Uterus (tissue), 4 donors: ENCODE data around the gene PICK1. TPM values are rescaled to one million over a fixed set of nuclear protein-coding genes. Genes with fewer than 3 reads are reported as not detected.
A peak's percentile ranks its signal among the peaks of the same experiment; 100 is the strongest.

Experiments
- DNase-seq, 2 donors: peaks; one replicate each; pipeline ENCODE4 v3.0.0-alpha.2; 2019 to 2020
- H3K27ac ChIP-seq, 2 donors: fragments of 200-600 bp; sonication (generic); 1 replicate in 1 of 2; 2 replicates in 1 of 2; pipeline ENCODE4 v1.5.1; 2016 to 2018
- H3K27me3 ChIP-seq, 2 donors: fragments of 200-600 bp; sonication (generic); one replicate each; pipeline ENCODE4 v1.5.1; 2018 to 2019; ENCODE audit warnings: control low read depth in 1 of 2
- H3K36me3 ChIP-seq, 2 donors: fragments of 200-600 bp; sonication (generic); one replicate each; pipeline ENCODE4 v1.5.1; 2019; ENCODE audit warnings: control low read depth in 1 of 2
- H3K4me1 ChIP-seq, 2 donors: fragments of 200-600 bp; sonication (generic); one replicate each; pipeline ENCODE4 v1.5.1; 2018 to 2019; ENCODE audit warnings: control low read depth in 1 of 2
- H3K4me3 ChIP-seq, 2 donors: fragments of 200-600 bp; sonication (generic); 1 replicate in 1 of 2; 2 replicates in 1 of 2; pipeline ENCODE4 v1.5.1; 2018 to 2019; ENCODE audit warnings: mild to moderate bottlenecking in 1 of 2
- H3K9me3 ChIP-seq, 2 donors: fragments of 200-600 bp; sonication (generic); one replicate each; pipeline ENCODE4 v1.5.1; 2019; ENCODE audit warnings: control low read depth in 1 of 2
- POLR2A ChIP-seq, 2 donors: fragments of 450-650 bp; IDR thresholded peaks; one replicate each; pipeline ENCODE4 v1.6.1; 2016; ENCODE audit warnings: antibody characterized with exemption in 2 of 2, mild to moderate bottlenecking in 1 of 2, moderate library complexity in 1 of 2
- intact Hi-C: fragments of 100-400 bp; cut with DNase I; formaldehyde crosslinking; loops from one replicate; pipeline ENCODE4 v1.15.1; 2023; ENCODE audit warnings: low total_unique reads
- total RNA-seq, 4 donors: library from RNA; depleted of rRNA in 3 of 4; stranded (reverse); fragments of >200 nt in 3 of 4; gene quantifications; one replicate each; pipeline versions ENCODE4 v1.1.0 to v1.2.4, GENCODE V29; 2014 to 2023
- TF ChIP-seq, protein P1 (sequence below), 4 experiments: fragments of 200-600 bp in 2 of 4; fragments of 450-650 bp in 2 of 4; sonication (generic) in 2 of 4; IDR thresholded peaks; one replicate each; pipeline ENCODE4 v1.5.1; 2016 to 2019; ENCODE audit warnings: antibody characterized with exemption in 4 of 4, mild to moderate bottlenecking in 2 of 4, moderate library complexity in 1 of 4
- donor health status: DM: yes; HTN: yes; CAD: no.

PICK1 gene
- total RNA-seq, 4 donors from 2014 or later = 2.9 to 38.7 (median 29.2) TPM

- H3K4me1 ChIP-seq = no peaks in the 10 kb centered on the region
- no peaks in the 10 kb centered on the region for H3K9me3 ChIP-seq
- H3K27me3 ChIP-seq = no peaks in the 10 kb centered on the region
- no peak for DNase-seq
- no peak overlapping the region for H3K4me3 ChIP-seq
- peak overlapping the region; percentile 66 to 83 for H3K27ac ChIP-seq
- no peaks in the 10 kb centered on the region for H3K36me3 ChIP-seq
- TF ChIP-seq POLR2A (IDR thresholded peaks at IDR 0.05) = no peak
- TF ChIP-seq, protein P1, sequence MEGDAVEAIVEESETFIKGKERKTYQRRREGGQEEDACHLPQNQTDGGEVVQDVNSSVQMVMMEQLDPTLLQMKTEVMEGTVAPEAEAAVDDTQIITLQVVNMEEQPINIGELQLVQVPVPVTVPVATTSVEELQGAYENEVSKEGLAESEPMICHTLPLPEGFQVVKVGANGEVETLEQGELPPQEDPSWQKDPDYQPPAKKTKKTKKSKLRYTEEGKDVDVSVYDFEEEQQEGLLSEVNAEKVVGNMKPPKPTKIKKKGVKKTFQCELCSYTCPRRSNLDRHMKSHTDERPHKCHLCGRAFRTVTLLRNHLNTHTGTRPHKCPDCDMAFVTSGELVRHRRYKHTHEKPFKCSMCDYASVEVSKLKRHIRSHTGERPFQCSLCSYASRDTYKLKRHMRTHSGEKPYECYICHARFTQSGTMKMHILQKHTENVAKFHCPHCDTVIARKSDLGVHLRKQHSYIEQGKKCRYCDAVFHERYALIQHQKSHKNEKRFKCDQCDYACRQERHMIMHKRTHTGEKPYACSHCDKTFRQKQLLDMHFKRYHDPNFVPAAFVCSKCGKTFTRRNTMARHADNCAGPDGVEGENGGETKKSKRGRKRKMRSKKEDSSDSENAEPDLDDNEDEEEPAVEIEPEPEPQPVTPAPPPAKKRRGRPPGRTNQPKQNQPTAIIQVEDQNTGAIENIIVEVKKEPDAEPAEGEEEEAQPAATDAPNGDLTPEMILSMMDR (IDR thresholded peaks at IDR 0.05) = no peak
- intact Hi-C loops = no loop called here
These were observed 13.2 kb downstream of the PICK1 start for GRCh38 chr22:38070250-38070921.

DNA sequence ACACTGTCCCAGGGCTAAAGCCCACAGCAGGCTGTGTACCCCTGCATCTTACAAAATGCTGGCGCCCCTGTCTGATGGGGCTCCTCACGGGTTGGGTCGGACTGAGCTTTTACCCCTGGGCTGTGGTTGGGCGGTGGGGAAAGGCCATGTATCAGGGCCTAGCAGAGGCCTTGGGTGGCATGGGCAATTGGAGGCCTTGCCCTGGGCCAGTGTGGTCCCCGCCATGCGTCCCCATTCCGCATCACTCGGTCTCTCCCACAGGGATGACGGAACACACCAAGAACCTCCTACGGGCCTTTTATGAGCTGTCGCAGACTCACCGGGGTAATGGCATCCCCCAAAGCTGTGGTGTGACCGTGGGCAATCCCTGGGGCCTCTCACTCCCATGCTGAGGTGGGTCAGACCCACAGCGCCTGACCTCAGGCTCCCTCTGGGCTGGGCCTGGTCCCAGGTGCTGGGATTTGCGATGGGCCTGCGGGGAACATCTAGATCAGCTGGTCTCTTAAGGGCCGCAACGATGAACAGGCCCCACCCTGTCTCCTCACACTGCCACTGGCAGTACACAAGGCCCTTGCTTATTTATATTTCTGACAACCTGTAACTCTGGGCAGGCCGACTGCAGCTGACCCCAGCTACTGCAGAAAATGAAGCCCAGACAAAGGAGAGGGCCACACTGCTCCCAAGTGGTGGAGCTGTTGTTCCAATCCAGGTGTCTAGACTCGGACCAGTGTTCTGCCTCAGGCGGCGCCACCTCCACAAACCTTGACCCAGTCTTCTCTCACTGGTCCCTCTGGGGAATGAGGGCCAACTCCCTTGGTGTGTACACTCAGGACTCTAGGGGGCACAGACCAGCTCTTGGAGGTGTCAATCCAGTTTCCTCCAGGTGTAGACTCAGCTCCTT is 14.5 kb downstream of the PICK1 start:
- intact Hi-C loops = no loop called here
- Histone ChIP-seq H3K27ac (no peak overlapping the region), H3K36me3 (no peaks in the 10 kb centered on the region), H3K4me3 (no peak overlapping the region), H3K4me1 (no peaks in the 10 kb centered on the region), H3K9me3 (no peaks in the 10 kb centered on the region), H3K27me3 (no peaks in the 10 kb centered on the region)
- no peak for DNase-seq
- no peak for TF ChIP-seq POLR2A (IDR thresholded peaks at IDR 0.05)
- TF ChIP-seq, protein P1 (IDR thresholded peaks at IDR 0.05) = no peak

GRCh38 chr22:38072322-38073149 is 15.3 kb downstream of the PICK1 start:
- Histone ChIP-seq H3K27me3 (no peaks in the 10 kb centered on the region), H3K4me1 (no peaks in the 10 kb centered on the region), H3K27ac (no peak overlapping the region), H3K4me3 (no peak overlapping the region), H3K9me3 (no peaks in the 10 kb centered on the region), H3K36me3 (no peaks in the 10 kb centered on the region)
- intact Hi-C loops = no loop called here
- TF ChIP-seq, protein P1 (IDR thresholded peaks at IDR 0.05) = no peak
- TF ChIP-seq POLR2A (IDR thresholded peaks at IDR 0.05) = no peak
- no peak for DNase-seq

- Histone ChIP-seq H3K9me3 (no peaks in the 10 kb centered on the region), H3K27ac (no peak overlapping the region), H3K27me3 (no peaks in the 10 kb centered on the region), H3K4me3 (no peak overlapping the region), H3K4me1 (no peaks in the 10 kb centered on the region), H3K36me3 (no peaks in the 10 kb centered on the region)
- TF ChIP-seq POLR2A (IDR thresholded peaks at IDR 0.05) = no peak
- TF ChIP-seq, protein P1 (IDR thresholded peaks at IDR 0.05) = no peak
- intact Hi-C loops = no loop called here
- DNase-seq = no peak
These were observed 16.2 kb downstream of the PICK1 start for GRCh38 chr22:38073150-38074130.
